PC-9 (cell line): ENCODE measurements around the gene SLC36A2. TPM values are rescaled to one million over a fixed set of nuclear protein-coding genes. Genes with fewer than 3 reads are reported as not detected.

Experiments
- BruUV-seq: library from RNA; stranded (reverse); fragments of 400-500 nt; replicated peaks from 2 replicates; lab custom pipeline; 2021; lab: Mats Ljungman, UMichigan
- CTCF ChIA-PET: fragments of 300-600 bp; sonication (Branson Sonifier 250); formaldehyde crosslinking; loops from one replicate; lab custom pipeline; 2022; ENCODE audit warnings: antibody characterized with exemption; lab: Charles Lee
- POLR2A ChIA-PET: fragments of 300-600 bp; sonication (Branson Sonifier 250); formaldehyde crosslinking; loops from one replicate; lab custom pipeline; 2022; ENCODE audit warnings: antibody characterized with exemption; ENCODE audit not compliant: unreplicated experiment; lab: Charles Lee
- DNase-seq, 2 experiments: peaks; one replicate each; pipeline versions ENCODE4 v3.0.0 to v3.0.0-alpha.2; 2015 to 2022; ENCODE audit warnings: mixed read lengths in 1 of 2
- H2AFZ ChIP-seq: fragments of 200-600 bp; sonication (generic); 2 replicates; pipeline ENCODE4 v1.8.1; 2017; ENCODE audit warnings: antibody characterized with exemption
- H3F3A ChIP-seq: fragments of 200-600 bp; sonication (generic); 2 replicates; pipeline ENCODE4 v1.8.1; 2017; ENCODE audit warnings: antibody characterized with exemption, mild to moderate bottlenecking, low read depth; ENCODE audit not compliant: insufficient read depth
- H3K27ac ChIP-seq: fragments of 200-600 bp; sonication (generic); 2 replicates; pipeline ENCODE4 v1.6.1; 2016; ENCODE audit warnings: mixed run types
- H3K27me3 ChIP-seq: fragments of 200-600 bp; sonication (generic); 2 replicates; pipeline ENCODE4 v1.6.1; 2016; ENCODE audit warnings: low read depth, mixed run types; ENCODE audit not compliant: insufficient read depth
- H3K36me3 ChIP-seq: fragments of 200-600 bp; sonication (generic); 2 replicates; pipeline ENCODE4 v1.6.1; 2016; ENCODE audit warnings: low read depth, mixed run types
- H3K4me1 ChIP-seq: fragments of 200-600 bp; sonication (generic); replicated peaks from 2 replicates; pipeline ENCODE4 v1.6.1; 2016; ENCODE audit warnings: mixed run types; ENCODE audit not compliant: insufficient read depth
- H3K4me2 ChIP-seq: fragments of 200-600 bp; sonication (generic); 2 replicates; pipeline ENCODE4 v1.6.1; 2017; ENCODE audit warnings: mixed run types
- H3K4me3 ChIP-seq: fragments of 200-600 bp; sonication (generic); 2 replicates; pipeline ENCODE4 v1.6.1; 2016; ENCODE audit warnings: mixed run types
- H3K79me2 ChIP-seq: fragments of 200-600 bp; sonication (generic); 2 replicates; pipeline ENCODE4 v1.6.1; 2017; ENCODE audit warnings: low read depth, mixed run types
- H3K9me2 ChIP-seq: fragments of 200-600 bp; sonication (generic); 2 replicates; pipeline ENCODE4 v1.8.1; 2017; ENCODE audit warnings: mild to moderate bottlenecking; ENCODE audit not compliant: insufficient read depth
- H3K9me3 ChIP-seq: fragments of 200-600 bp; sonication (generic); 2 replicates; pipeline ENCODE4 v1.8.1; 2016; ENCODE audit warnings: low read depth; ENCODE audit not compliant: insufficient read depth
- H4K20me1 ChIP-seq: fragments of 200-600 bp; sonication (generic); 2 replicates; pipeline ENCODE4 v1.8.1; 2017; ENCODE audit not compliant: insufficient read depth
- CTCF ChIP-seq: fragments of 200-600 bp; sonication (generic); conservative IDR thresholded peaks from 2 replicates; pipeline ENCODE4 v1.6.1; 2017; ENCODE audit warnings: mixed run types, antibody characterized with exemption, mild to moderate bottlenecking, moderate library complexity
- EZH2 ChIP-seq: fragments of 200-600 bp; sonication (generic); IDR thresholded peaks from 2 replicates; pipeline ENCODE4 v1.8.0; 2017; ENCODE audit warnings: antibody characterized with exemption, low read depth
- intact Hi-C: fragments of 100-400 bp; cut with micrococcal nuclease; formaldehyde crosslinking; loops from one replicate; pipeline ENCODE4 v1.10.0; 2022; ENCODE audit not compliant: unreplicated experiment
- total RNA-seq: library from RNA; stranded (reverse); gene quantifications from 2 replicates; pipeline ENCODE4 v1.2.3, GENCODE V29; 2021

The SLC36A2 gene
- total RNA-seq, 1 experiment from 2014 or later = not detected

GRCh38 chr5:151320481-151320880, 26.9 kb downstream of the SLC36A2 start:
- Histone ChIP-seq H3K4me1 (no peaks in the 10 kb centered on the region), H3K27ac (no peak overlapping the region), H4K20me1 (no peaks in the 10 kb centered on the region), H3K4me2 (no peak overlapping the region), H3K27me3 (no peaks in the 10 kb centered on the region), H3K9me3 (no peaks in the 10 kb centered on the region), H3F3A (no peaks in the 10 kb centered on the region), H3K79me2 (no peaks in the 10 kb centered on the region), H3K36me3 (no peaks in the 10 kb centered on the region), H3K4me3 (no peak overlapping the region), H3K9me2 (no peaks in the 10 kb centered on the region), H2AFZ (no peak overlapping the region)
- intact Hi-C loops = no loop called here
- no peak for DNase-seq
- CTCF ChIA-PET = no interaction called here
- POLR2A ChIA-PET = no interaction called here
- no peak for TF ChIP-seq CTCF
- TF ChIP-seq EZH2 = no peak
- no TSS peak for BruUV-seq

- no TSS peak for BruUV-seq
- POLR2A ChIA-PET = no interaction called here
- Histone ChIP-seq H3K9me3 (no peaks in the 10 kb centered on the region), H3K4me3 (no peak overlapping the region), H3K9me2 (no peaks in the 10 kb centered on the region), H3K36me3 (no peaks in the 10 kb centered on the region), H3K79me2 (no peaks in the 10 kb centered on the region), H4K20me1 (no peaks in the 10 kb centered on the region), H3K4me1 (no peaks in the 10 kb centered on the region), H3F3A (no peaks in the 10 kb centered on the region), H3K27ac (no peak overlapping the region), H3K4me2 (no peak overlapping the region), H2AFZ (no peak overlapping the region), H3K27me3 (peaks cover 5% of the 10 kb centered on the region; the same call in 1 of the 2 replicates)
- no peak for DNase-seq
- CTCF ChIA-PET = no interaction called here
- intact Hi-C loops = loop anchor here (5.0 kb wide), 2 partner anchors 317 to 517 kb away; no protein-coding TSS in a partner anchor
- no peak for TF ChIP-seq EZH2
- TF ChIP-seq CTCF = peak; percentile 40; the same call in 1 of the 2 replicates
Measured at GRCh38 chr5:151318850-151319732, 28.3 kb downstream of the SLC36A2 start.

GRCh38 chr5:151317871-151318270, 29.5 kb downstream of the SLC36A2 start:
- Histone ChIP-seq H3K4me1 (no peaks in the 10 kb centered on the region), H3K36me3 (no peaks in the 10 kb centered on the region), H2AFZ (no peak overlapping the region), H4K20me1 (no peaks in the 10 kb centered on the region), H3K79me2 (no peaks in the 10 kb centered on the region), H3K4me2 (no peak overlapping the region), H3K27ac (no peak overlapping the region), H3F3A (no peaks in the 10 kb centered on the region), H3K9me2 (no peaks in the 10 kb centered on the region), H3K4me3 (no peak overlapping the region), H3K9me3 (no peaks in the 10 kb centered on the region), H3K27me3 (peaks cover 7% of the 10 kb centered on the region; the same call in 1 of the 2 replicates)
- no peak for DNase-seq
- TF ChIP-seq EZH2 (no peak), CTCF (no peak)
- ChIA-PET CTCF (interaction anchor here (0.7 to 1.1 kb wide), 4 partner anchors 65 to 420 kb away, joined by 3 to 12 read pairs (median 6); partner anchors contain the start of genes GM2A and TNIP1), POLR2A (no interaction called here)
- intact Hi-C loops = loop anchor here (2.0 to 5.0 kb wide), 3 partner anchors 316 to 516 kb away; no protein-coding TSS in a partner anchor
- no TSS peak for BruUV-seq
